OCI-LY3 (cell line): ENCODE measurements around the gene UBE2D3.

Experiments used
- CTCF ChIP-seq: fragments of 200-600, 300-600 bp; sonication (generic); IDR thresholded peaks from 2 replicates; pipeline ENCODE4 v1.5.1; 2014; ENCODE audit warnings: antibody characterized with exemption, low read length, low read depth
- EZH2phosphoT487 ChIP-seq: fragments of 200-600 bp; shearing (Covaris generic); IDR thresholded peaks from 2 replicates; pipeline ENCODE4 v1.6.1; 2018; ENCODE audit warnings: antibody characterized with exemption, mixed run types, low read depth

GRCh38 chr4:102829803-102830202, 2.5 kb upstream of the UBE2D3 start:
- TF ChIP-seq CTCF (no peak), EZH2phosphoT487 (no peak)
